Ramos (cell line): ENCODE results near the gene OR2AG2.

Experiments used
- in situ Hi-C: fragments of 300-500 bp; cut with MboI; formaldehyde crosslinking; loops from one replicate; pipeline ENCODE4 v1.14.3; 2022; ENCODE audit warnings: low sequenced_read_pairs; ENCODE audit not compliant: unreplicated experiment

Gene OR2AG2

DNA sequence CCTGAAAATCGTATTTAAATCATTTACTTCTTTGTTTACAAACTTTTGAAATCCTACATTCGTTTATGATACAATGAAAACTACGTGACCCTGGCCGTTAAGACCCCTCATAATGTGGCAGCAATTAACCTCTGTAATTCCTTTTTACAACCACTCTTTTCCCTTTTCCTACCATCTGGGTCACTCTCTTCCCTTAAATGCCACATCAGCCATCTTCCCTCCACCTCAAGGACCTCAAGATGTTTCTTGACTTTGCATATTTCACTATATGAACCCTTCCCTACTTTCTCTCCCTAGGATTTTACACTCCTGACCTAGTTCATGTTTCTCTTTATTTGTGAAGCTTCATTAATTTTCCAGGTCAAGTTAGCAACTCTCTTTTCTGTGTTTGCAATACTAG, 26.8 kb downstream of the OR2AG2 start:
- in situ Hi-C loops: loop anchor here (25.0 kb wide), 1 partner anchor 942 kb away; no protein-coding TSS in a partner anchor

DNA sequence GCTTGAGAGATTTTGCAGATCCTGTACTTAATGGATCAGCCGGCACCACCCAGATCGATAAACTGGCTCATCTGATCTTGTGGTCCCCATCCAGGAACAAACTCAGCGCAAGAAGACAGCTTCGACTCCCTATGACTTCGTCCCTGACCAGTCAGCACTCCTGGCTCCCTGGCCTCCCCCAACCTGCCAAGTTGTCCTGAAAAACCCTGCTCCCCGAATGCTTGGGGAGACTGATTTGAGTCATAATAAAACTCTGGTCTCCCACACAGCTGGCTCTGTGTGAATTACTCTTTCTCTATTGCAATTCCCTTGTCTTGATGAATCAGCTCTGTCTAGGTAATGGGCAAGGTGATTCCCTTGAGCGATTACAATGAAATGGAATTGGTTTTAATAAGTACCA, 29.5 kb downstream of the OR2AG2 start:
- in situ Hi-C loops: loop anchor here (25.0 kb wide), 1 partner anchor 945 kb away; no protein-coding TSS in a partner anchor

DNA sequence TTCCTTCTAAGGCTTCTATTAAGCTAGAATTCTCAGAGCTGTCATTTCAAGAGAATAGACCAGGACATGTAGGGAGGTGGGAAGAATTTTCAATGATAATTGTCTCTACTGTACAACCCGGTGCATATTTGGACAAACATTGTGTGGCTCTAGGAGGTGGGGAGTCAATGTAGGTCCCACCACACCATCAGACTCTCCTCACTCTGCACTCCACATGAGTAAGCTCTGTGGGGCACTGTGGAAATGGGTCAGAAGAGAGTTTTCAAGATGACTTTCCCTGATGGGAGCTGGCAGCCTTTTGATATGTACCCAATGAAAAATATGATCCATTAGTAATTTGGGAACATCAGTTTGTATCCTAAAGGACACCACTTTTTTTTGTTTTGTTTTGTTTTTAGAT, 33.2 kb downstream of the OR2AG2 start:
- in situ Hi-C loops: loop anchor here (25.0 kb wide), 1 partner anchor 949 kb away; no protein-coding TSS in a partner anchor

DNA sequence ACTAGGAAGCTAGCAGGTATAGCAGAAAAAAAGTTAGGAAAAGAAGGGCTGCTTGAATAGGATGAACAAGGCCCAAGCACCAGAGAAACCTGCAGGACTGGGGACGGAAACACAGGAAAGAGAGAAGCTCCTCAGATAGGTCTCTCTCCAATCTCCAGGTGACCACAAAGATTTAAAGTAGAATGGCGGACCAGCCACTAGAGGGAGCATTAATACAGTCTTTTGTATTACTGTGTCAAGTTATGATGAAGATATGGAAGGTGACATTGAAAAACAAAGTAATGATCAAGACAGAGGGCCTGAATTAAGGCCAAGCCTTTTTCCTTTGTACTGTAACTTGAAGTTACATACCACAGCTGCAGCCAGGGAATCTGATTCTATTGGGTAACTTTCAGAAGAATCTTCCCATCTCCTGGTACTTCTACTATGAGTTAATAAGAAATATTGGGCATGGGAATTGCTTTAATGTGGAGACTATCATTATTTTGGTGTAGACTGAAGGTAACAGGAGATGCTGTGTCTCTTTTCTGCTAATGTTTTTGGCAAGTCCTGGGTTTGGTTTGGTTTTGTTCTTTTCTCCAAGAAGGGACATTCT, 33.8 kb downstream of the OR2AG2 start:
- in situ Hi-C loops: loop anchor here (25.0 kb wide), 1 partner anchor 949 kb away; no protein-coding TSS in a partner anchor

DNA sequence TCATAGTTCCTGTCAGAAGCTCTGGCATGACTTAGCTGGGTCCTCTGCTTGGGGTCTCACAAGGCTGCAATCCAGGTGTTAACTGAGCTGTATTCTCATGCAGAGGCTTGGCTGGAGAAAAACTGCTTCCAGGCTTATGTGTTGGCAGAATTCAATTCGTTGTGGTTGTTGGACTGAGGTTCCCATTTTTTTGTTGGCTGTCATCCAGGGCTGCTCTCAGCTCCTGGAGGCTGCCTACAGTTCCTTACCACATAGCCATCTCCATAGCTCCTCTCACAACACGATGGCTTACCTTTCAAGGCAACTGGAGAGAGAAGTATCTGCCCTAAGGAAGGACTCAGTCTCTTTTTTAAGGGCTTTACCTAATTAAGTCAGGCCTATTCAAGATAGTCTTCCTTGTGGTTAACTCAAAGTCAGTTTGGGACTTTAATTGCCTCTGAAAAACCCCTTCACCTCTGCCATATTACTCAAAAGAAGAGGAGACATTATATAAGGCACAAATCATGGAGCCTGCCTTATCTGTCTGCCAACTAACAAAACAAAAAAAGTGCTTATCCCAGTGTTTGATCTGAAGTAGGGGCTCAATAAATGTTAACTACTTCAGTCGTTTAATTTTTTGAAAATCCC, 35.2 kb downstream of the OR2AG2 start:
- in situ Hi-C loops: loop anchor here (25.0 kb wide), 1 partner anchor 951 kb away; no protein-coding TSS in a partner anchor

DNA sequence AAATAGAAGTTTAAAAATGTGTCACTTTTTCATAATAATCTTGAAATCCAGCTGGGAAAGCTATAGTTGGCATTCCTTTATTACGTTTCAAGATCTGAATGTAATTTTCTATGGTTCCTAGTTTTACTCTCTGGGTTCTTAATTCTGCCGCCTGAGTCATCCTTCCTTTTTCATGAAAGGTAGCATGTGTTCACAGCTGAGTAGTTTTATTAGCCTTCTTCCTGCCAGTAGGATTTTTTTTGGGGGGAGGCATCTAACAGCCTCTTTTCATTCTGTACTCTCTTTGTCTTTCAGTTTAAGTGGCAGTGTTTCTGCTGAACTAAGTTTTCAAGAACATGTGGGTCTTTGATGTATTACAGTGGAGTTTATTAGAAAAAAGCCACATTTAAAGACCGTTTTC, 36.5 kb downstream of the OR2AG2 start:
- in situ Hi-C loops: loop anchor here (25.0 kb wide), 1 partner anchor 952 kb away; no protein-coding TSS in a partner anchor

DNA sequence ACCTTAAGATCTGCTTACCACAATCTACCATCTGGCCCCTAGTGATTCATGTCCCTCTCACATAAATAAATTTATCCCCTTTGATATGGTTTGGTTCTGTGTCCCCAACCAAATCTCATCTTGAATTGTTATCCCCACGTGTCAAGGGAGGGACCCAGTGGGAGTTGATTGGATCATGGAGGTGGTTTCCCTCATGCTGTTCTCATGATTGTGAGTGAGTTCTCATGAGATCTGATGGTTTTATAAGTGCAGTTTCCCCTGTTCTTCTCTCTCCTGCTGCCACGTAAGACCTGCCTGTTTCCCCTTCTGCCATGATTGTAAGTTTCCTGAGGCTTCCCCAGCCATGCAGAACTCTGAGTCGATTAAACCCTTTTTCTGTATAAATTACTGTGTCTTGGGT, 37.2 kb downstream of the OR2AG2 start:
- in situ Hi-C loops: loop anchor here (25.0 kb wide), 1 partner anchor 953 kb away; no protein-coding TSS in a partner anchor

DNA sequence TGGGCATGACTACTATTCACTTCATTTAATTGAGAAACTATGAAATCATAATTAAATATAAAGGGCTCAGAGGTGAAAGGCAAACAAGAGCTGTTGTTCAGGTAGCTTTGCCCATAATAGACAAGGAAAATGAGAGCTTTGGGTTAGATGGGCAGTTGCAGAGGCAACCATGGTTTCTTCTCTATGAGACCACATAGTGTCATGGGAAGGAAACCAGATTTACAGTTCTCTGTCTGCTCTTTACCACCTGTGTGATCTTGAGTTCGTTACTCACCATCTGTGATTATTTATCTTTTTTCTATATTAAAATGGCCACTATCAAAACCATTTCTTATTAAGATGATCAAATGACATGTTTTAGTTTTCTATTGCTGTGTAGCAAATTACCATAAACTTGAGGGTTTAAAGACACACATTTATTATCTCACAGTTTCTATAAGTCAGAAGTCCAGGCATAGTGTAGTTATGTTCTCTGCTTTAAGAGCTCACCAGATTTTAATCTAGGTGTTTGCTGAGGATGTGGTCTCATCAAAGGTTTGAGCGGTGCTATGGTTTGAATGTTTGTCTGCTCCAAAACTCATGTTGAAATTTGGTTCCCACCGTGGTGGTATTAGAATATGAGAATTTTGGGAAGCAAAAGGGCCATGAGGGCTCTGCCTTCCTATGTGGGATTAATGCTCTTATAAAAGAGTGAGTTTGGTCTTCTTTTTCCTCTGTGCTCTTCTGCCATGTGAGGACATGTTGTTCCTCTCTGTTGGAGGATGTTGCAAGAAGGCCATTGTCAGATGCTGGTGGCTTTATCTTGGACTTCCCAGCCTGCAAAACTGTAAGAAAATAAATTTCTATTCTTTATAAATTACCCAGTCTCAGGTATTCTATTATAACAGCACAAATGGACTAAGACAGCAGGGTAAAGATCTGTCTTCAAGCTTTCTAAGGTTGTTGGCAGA, 38.2 kb downstream of the OR2AG2 start:
- in situ Hi-C loops: loop anchor here (25.0 kb wide), 1 partner anchor 954 kb away; no protein-coding TSS in a partner anchor

DNA sequence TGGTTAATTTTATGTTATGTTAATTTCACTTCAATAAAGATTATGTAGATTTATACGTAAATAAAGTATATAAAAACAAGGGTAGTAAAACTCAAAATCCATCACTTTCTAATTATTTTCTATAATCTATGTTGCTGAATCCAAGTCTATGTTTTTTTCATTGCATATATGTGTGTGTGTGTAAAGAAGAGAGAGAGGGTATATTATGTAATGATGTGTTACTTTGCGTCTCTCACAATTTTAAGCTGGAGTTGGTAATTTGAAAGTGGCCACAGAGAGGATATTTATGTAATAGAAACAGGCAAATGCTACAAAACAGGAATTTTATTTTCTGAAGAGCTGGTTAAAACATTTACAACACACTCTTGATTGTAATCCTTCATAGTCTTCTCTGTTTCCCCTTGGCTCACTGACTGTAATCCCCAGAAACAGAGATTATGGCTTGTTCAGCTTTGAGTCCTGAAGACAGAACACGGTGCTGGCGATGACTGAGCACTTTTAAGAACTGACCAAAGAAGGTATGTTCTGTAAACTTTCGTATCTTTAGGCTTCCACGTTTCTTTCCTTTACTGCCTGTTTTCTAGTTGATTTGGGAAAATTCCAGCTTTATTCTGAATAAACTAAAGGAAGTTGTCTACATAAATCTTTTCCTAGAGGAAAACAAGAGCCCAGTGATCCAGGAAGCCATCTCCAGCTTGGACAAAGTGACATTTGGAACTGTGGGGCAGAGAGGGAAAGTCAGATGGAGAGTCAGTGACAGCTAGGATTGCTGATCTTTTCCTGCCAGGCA, 43.6 kb downstream of the OR2AG2 start:
- in situ Hi-C loops: loop anchor here (25.0 kb wide), 1 partner anchor 959 kb away; no protein-coding TSS in a partner anchor

DNA sequence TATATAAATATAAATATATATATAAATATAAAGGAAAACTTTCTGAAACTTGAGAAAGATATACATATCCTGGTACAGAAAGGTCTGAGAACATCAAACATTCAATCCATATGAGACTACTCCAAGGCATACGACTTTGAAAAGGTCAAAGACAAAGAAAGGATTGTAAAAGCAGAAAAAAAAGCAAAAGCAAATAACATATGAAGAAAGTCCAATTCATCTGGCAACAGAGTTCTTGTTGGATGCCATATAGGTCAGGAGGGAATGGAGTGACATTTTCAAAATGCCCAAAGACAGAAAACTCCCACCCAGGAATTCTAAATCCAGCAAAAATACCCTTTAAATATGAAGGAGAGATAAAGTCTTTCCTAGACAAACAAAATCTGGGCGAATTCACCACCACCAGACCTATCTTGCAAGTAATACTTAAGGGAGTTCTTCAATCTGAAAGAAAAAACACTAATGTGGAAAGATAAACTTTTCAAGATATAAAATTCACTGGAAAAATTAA, 46.3 kb downstream of the OR2AG2 start:
- in situ Hi-C loops: loop anchor here (25.0 kb wide), 1 partner anchor 962 kb away; no protein-coding TSS in a partner anchor

DNA sequence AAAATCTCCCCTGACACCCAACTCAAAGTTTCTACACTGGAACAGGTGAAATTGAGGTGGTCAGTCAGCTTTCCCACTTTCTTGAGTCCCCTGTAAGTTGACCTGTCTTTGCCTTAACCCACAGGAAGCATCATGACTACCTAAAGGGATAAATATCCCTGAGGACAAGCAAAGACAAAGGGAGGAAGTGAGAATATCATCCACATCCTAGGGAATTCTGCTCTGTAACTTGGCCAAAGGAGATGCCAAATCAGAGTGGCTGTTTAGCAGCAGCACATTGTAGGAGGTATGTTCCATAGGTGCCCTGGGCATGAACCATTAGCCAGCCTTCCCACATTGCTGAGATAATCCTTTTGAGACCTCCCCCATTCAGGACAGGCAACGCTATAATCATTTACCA, 47.8 kb downstream of the OR2AG2 start:
- in situ Hi-C loops: no loop called here

DNA sequence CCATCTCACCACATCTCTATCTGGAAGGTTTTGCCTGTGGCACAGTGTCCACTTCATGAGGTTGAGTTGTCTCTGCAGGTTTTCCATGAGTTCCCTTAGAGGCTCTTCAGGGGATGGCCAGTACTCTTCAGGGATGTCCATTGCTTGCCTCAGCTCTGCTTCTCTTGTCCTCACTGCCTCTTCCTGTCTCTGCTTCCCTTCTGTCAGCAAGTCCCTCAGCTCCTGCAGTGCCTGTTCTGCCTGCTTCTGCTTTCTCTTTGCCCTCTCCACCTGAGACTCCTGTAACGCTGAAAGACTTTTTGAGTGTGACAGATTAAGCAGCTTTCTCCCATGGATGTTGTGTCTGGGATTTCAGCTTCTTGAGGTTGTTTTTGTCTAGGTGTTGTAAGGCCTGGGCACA, 50.4 kb downstream of the OR2AG2 start:
- in situ Hi-C loops: no loop called here

DNA sequence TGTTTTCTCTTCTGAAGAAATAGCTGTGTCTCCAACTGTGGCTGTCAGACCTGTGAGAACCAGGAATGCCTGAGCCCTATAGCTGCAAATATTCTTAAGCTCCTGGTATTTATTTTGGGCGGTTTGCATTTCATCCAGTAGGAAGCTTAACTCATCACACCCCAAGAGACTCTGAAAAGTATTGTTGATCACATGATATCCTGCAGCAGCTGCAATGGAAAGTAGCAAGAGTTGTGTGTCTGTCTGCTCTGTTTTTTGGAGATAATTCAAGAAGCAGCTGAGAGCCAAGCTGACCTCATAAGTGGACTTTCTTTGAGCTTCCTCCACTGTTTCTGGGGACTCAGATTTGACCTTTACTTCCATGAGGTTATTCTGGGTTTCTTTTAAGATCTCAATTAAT, 52.2 kb downstream of the OR2AG2 start:
- in situ Hi-C loops: no loop called here

DNA sequence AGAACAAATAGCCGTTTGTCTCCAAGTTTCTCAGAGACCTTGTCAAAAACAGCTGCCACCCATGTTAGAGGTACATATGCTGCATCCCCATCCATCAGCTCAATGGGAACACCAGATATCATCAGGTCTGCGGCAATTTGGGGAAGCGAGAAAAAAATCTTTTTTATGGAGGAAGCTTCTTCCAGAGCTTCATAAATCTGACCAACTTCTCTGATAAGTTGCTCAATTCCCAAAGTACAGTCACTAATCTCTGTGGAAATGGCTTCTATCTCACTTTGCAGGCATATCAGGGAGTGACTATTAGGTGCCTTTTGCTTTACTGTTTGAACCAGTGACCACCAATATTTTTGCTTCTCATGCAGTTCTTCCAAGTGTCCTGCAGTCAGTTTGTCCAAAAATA, 54.4 kb downstream of the OR2AG2 start:
- in situ Hi-C loops: no loop called here
